ENCODE results near the gene HOXB13.

Gene HOXB13

DNA sequence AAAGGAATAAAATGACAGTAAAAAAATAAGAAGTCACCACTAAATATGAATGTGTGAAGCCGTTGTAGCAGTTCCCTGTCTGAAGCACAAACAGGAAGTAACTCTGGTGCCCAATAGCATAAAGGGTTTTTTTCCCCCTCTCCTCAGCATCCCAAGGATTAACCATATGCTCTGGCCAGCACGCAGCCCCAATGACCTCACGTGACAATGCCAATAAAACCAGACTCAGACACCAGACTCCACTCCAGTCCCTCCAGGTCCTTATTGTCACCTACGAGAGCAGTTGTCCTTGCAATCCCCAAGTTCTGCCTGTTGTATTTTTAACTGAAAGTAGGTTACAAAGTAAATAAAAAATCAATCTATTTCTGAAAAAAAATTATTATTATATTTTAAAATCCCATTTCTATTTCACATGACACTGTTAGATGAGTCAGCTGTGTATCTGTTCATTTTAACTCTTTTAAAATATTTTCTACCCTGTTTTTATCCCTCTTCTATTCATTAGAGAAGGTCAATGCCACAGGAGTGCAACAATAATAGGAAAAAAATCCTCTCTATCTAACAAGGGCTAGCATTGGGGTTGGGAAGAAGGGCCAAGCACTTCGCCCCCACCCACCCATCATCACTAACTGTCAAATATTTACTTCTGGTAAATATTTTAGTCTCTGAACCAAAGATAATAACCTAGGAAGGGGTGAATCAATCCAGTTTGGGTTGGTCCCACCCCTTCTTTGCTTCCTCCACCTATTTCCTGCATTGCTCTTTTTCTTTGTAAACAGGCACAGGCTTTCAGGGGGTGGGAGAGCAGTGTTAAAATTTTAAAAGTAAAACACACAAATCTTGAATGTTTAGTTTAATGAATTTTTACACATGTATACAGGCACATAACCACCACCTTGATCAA, 12.8 kb downstream of the HOXB13 start:
- in situ Hi-C loops (cut with MboI; ENCODE audit: low sequenced_read_pairs): no loop called here

DNA sequence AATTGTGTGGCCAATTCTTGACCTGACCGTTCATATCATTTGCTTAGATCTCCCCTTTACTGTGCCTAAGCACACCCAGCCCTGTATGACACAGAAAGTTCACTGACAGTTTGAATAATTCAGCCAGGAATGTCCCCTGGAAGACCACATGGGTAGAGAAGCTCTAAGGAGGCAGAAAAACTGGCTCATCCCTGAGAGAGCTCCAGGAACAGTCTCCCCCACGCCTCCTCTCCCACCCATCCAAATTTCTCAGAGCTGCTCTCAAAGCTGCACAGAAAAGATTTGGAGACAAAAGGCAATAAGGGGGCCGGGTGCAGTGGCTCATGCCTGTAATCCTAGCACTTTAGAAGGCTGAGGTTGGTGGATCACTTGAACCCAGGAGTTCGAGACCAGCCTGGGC, 17.4 kb downstream of the HOXB13 start:
- in situ Hi-C loops (cut with MboI; ENCODE audit: low sequenced_read_pairs): no loop called here

DNA sequence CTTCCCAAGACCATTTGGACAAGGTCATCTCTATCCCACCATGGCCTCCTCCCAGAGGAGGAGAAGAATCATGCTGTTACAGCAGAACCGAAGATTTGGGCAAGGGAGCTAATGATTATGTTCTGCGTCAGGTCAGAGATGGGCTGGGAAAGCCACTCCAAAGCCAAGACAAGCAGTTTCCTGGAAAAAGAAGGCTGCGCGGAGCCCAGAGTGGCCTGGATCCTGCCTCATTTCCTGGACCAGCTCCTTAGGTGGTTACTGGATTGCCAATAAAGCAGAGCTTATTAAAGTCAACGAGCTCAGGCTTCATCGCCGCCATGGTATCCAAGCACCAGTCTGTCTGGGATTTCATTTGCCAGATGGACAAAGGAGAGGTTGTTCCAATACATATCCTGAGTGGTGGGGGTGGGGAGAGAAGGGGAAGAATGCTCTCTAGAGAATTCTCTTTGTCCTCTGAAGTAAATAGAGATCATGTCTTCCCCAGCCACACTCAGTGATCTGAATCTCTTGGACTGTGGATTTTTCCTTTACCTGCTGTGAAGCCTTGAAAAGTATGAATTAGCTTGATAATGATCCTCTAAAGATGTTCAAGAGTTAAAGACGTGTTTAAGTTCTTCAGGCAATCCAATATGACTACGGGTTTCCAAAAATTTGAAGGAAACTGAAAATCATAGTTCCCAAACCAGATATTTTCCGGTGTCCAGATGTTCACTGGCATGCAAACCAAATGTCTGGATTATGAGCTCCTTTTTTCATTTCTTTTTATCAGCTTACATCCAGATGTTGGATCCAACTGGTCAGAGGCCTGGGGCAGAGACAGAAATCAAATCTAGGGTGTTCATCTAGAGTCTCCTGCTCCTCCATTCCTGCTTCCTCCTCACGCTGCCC, 23.9 kb downstream of the HOXB13 start:
- in situ Hi-C loops (cut with MboI; ENCODE audit: low sequenced_read_pairs): no loop called here

DNA sequence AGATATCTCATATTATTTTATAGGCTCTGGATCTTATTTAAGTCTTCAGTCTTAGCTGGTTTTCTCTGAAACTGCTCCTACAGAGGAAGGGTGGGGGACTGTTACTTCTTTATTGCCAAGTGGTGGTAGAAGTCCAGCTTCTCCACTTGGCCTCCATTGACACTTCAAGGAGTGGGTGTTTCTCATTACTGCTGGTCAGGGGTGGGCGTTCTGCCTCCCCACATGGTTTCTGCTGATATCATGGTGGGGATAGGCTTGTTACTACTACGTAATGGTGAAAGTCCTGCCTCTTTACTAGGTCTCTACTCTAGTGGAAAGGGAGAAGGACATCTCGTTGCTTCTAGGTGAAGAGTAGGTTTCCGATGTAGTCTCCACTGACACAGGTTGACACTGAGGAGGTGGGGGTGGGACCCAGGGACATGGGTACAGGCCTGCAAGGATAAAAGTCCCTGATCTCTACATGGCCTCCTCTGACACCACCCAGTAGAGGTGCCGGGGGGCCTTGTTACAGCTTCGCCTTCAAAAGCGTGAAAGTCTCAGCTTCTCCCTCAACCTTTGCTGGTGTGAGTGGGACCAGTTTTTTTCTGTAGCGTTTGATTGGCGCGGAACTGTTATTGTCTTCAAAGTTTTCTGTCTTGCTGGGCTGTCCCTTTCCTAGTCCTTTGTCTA, 26.6 kb downstream of the HOXB13 start:
- in situ Hi-C loops (cut with MboI; ENCODE audit: low sequenced_read_pairs): no loop called here

DNA sequence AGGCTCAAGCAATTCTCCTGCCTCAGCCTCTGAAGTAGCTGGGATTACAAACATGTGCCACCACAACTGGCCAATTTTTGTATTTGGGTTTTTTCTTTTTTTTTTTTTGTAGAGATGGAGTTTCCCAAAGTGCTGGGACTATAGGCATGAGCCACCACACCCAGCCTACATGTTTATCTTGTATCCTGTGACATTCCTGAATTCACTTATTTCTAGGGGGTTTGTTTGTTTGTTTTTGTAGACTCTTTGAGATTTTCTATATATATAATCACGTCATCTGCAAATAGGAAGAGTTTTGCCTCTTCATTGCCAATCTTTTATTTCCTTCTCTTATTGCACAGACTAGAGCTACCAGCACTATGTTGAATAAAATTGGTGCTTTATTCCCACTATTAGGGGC, 35.4 kb downstream of the HOXB13 start:
- in situ Hi-C loops (cut with MboI; ENCODE audit: low sequenced_read_pairs): loop anchor here (10.0 kb wide), 1 partner anchor 112 kb away; no protein-coding TSS in a partner anchor

DNA sequence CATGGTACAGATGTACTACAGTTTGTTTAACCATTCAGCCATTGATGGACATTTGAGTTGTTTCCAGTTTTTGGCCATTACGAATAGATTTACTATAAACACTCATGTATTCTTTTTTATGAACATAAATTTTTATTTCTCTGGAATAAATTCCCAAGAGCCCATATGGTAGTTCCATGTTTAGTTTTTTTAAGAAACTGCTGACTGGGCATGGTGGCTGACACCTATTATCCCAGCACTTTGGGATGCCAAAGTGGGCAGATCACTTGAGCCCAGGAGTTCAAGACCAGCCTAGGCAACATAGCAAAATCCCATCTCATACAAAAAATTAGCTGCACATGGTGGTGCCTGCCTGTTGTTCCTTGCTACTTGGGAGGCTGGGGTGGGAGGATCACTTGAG, 36.5 kb downstream of the HOXB13 start:
- in situ Hi-C loops (cut with MboI; ENCODE audit: low sequenced_read_pairs): loop anchor here (10.0 kb wide), 1 partner anchor 113 kb away; no protein-coding TSS in a partner anchor

DNA sequence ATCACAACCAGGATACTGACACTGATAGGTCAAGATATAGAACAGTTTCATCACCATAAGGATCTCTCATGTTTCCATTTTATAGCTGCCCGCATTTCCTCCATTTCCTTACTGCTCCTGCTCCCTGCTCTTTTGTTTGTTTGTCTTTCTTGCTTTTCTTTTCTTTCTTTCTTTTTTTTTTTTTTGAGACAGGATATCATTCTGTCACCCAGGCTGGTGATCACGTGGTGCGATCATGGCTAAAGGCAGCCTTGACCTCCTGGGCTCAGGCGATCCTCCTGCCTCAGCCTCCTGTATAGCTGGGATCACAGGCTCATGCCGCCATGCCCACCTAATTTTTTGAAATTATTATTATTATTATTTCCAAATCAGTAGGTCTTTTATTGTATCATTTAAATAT, 37.9 kb downstream of the HOXB13 start:
- in situ Hi-C loops (cut with MboI; ENCODE audit: low sequenced_read_pairs): loop anchor here (10.0 kb wide), 1 partner anchor 114 kb away; no protein-coding TSS in a partner anchor

DNA sequence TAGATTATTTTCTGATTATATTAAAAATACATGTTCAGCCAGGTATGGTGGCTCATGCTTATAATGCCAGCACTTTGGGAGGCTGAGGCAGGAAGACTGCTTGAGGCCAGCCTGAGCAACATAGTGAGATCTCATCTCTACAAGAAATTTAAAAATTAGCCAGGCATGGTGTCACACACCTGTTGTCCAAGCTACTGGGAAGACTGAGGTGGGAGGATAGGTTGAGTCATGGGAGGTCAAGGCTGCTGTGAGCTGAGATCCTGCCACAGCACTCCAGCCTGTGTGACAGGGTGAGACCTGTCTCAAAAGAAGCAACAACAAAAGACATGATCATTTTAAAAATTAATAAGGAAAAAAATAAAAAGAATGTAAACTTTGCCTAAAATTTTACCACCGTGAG, 46.9 kb downstream of the HOXB13 start:
- in situ Hi-C loops (cut with MboI; ENCODE audit: low sequenced_read_pairs): loop anchor here (5.0 kb wide), 1 partner anchor 201 kb away; no protein-coding TSS in a partner anchor

DNA sequence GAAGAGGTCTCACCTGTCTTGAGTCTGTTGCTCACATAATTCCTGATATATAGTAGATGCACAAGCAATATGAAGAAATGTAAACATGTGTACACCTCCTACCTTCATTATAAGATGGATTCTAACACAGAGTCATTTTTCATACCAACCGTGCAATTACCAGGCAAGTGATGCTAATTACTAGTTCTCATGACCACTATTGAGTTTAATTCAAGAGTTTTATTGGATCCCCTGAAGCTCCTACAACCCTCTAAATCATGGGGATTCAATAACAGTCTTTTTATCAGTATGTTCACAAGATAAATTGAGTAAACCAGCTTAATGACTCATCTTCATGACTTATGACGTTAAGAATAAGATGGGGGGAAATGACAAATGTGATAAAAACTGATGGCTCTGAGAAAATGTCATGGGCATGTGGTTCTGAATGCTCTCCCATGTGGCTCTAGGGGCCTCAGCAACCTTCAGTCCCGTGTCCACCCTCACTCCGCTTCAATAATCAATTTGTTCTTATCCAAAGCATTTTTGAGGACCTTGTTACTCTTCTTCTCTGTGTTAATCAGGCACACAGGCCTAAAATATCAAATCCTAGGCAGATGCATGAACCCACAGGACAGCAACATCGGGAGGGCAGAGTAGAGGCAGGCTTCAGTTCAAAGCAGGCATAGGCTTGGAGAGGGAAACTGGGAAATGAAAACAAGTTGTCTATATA, 49.0 kb downstream of the HOXB13 start:
- in situ Hi-C loops (cut with MboI; ENCODE audit: low sequenced_read_pairs): loop anchor here (5.0 to 10.0 kb wide), 2 partner anchors 115 to 203 kb away; no protein-coding TSS in a partner anchor

DNA sequence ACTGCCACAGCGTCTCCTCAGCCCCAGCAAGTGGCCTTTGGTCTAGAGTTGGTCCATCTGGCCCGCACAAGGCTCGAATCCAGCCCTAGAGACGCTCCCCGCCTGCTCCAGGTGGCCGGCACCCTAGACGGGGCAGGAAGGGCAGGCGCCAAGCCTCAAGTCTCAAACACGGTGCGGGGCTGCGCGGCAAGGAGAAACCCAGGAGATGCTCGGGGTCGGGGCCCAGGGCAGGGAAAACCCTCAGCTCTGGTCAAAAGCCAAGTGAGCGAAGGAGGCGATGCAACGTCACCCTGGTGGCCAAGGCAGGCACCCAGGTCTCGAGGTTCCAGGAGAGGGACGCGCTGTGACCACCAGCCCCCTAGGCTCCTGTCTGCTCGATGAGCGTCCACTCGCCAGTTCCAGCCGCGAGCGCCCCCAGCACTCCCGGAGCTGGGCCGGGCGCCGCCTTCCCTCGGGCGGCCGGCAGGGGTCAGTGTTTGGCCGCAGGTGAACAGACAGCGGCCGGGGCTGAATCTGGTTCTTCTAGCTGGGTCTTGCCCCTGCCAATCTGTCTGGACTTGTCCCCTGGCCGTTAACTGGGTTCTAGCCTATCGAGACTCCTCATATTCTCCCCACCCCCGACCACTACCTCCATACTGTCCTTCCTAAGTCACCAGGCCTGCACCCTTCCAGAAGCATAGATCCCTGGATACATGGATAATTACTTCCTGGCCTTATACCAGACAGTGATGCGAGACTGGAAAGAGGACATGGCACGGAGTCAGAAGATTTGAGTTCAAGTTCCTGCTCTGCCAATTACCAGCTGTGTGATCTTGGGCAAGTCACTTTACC, 50.2 kb downstream of the HOXB13 start:
- in situ Hi-C loops (cut with MboI; ENCODE audit: low sequenced_read_pairs): loop anchor here (10.0 kb wide), 1 partner anchor 116 kb away; no protein-coding TSS in a partner anchor

DNA sequence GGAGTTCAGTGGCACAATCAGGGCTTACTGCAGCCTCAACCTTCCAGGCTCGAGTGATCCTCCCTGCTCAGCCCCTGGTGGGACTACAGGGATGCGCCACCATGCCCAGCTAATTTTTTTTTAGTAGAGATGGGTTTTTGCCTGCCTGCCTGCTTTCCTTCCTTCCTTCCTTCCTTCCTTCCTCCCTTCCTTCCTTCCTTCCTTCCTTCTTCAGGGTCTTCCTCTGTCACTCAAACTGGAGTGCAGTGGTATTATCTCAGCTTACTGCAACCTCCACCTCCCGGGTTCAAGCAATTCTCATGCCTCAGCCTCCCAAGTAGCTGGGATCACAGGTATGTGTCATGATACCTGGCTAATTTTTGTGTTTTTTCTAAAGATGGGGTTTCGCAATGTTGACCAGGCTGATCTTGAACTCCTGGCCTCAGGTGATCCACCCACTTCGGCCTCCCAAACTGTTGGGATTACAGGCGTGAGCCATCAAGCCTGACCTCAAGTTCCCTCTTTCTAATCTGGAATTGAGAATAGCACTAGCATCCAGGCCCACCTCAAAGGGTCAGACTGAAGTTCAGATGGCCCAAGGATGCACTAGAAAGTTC, 51.5 kb downstream of the HOXB13 start:
- in situ Hi-C loops (cut with MboI; ENCODE audit: low sequenced_read_pairs): loop anchor here (10.0 kb wide), 1 partner anchor 118 kb away; no protein-coding TSS in a partner anchor
